ENCODE measurements around the gene TMPRSS12. TPM values are rescaled to one million over a fixed set of nuclear protein-coding genes. Genes with fewer than 3 reads are reported as not detected.
"Not testable (repeated sequence)": the region's sequence is repeated elsewhere in the genome, so short reads cannot be mapped to it uniquely, and the experiment has no call there.

Gene TMPRSS12
- total RNA-seq, 2 experiments from 2014 or later = not detected

- H3K27ac ChIP-seq (ENCODE audit: low read depth, low read length, poor library complexity, severe bottlenecking) = peak overlapping the region; percentile 99
- H4K20me1 ChIP-seq (ENCODE audit: insufficient read depth, low read length) = no peaks in the 10 kb centered on the region; the same call in 1 of the 2 replicates
- no peak overlapping the region; the same call in 1 of the 2 replicates for H2AFZ ChIP-seq (ENCODE audit: low read length)
- no peak for DNase-seq (ENCODE audit: low spot score)
- peaks cover 54% of the 10 kb centered on the region for H3K79me2 ChIP-seq (ENCODE audit: insufficient read depth, low read depth, low read length)
- H3K4me1 ChIP-seq (ENCODE audit: insufficient read depth, low read length, poor library complexity, severe bottlenecking) = peaks cover 61% of the 10 kb centered on the region
- ChIA-PET CTCF (ENCODE audit: unreplicated experiment) (no interaction called here), POLR2A (interaction anchor here (0.6 to 1.8 kb wide), 9 partner anchors 9 to 1320 kb away, joined by 3 to 8 read pairs (median 4); partner anchors contain the start of gene DAZAP2)
- H3K9me3 ChIP-seq (ENCODE audit: low read length) = no peaks in the 10 kb centered on the region
- TF ChIP-seq EZH2phosphoT487 (IDR thresholded peaks at IDR 0.05; ENCODE audit: borderline replicate concordance, low read depth, low read length) (no peak), CTCF (conservative IDR thresholded peaks at IDR 0.05; ENCODE audit: low read length) (no peak)
- H3K4me3 ChIP-seq (ENCODE audit: low read depth, low read length, poor library complexity, severe bottlenecking) = peak overlapping the region; percentile 82
- no peaks in the 10 kb centered on the region for H3K9me2 ChIP-seq (ENCODE audit: insufficient read depth, low read length)
- H3K36me3 ChIP-seq (ENCODE audit: insufficient read depth, low read length) = peaks cover 25% of the 10 kb centered on the region
- intact Hi-C loops (cut with micrococcal nuclease; ENCODE audit: unreplicated experiment) = loop anchor here (2.0 to 5.0 kb wide), 4 partner anchors 61 to 396 kb away; partner anchors contain the start of genes ATF1, BIN2 and SLC11A2
- BruUV-seq (replicated peaks) = no TSS peak
- H3K4me2 ChIP-seq (ENCODE audit: low read length) = peak overlapping the region; percentile 99
These were observed 83.2 kb downstream of the TMPRSS12 start for GRCh38 chr12:50925920-50926319.

- ChIA-PET POLR2A (interaction anchor here (0.6 to 0.7 kb wide), 7 partner anchors 8 to 1319 kb away, joined by 3 to 8 read pairs (median 3); no protein-coding TSS in a partner anchor), CTCF (ENCODE audit: unreplicated experiment) (no interaction called here)
- H3K4me3 ChIP-seq (ENCODE audit: low read depth, low read length, poor library complexity, severe bottlenecking) = peak overlapping the region; percentile 82
- peak overlapping the region; percentile 99 for H3K27ac ChIP-seq (ENCODE audit: low read depth, low read length, poor library complexity, severe bottlenecking)
- peaks cover 54% of the 10 kb centered on the region for H3K79me2 ChIP-seq (ENCODE audit: insufficient read depth, low read depth, low read length)
- H3K9me3 ChIP-seq (ENCODE audit: low read length) = no peaks in the 10 kb centered on the region
- no peak overlapping the region for H2AFZ ChIP-seq (ENCODE audit: low read length)
- peaks cover 30% of the 10 kb centered on the region for H3K36me3 ChIP-seq (ENCODE audit: insufficient read depth, low read length)
- H3K4me2 ChIP-seq (ENCODE audit: low read length) = peak overlapping the region; percentile 99
- peak; percentile 22 for DNase-seq (ENCODE audit: low spot score)
- intact Hi-C loops (cut with micrococcal nuclease; ENCODE audit: unreplicated experiment) = loop anchor here (5.0 kb wide), 1 partner anchor 396 kb away; the partner anchor contains the start of gene BIN2
- no TSS peak for BruUV-seq (replicated peaks)
- no peaks in the 10 kb centered on the region; the same call in 1 of the 2 replicates for H4K20me1 ChIP-seq (ENCODE audit: insufficient read depth, low read length)
- no peaks in the 10 kb centered on the region for H3K9me2 ChIP-seq (ENCODE audit: insufficient read depth, low read length)
- no peak for TF ChIP-seq CTCF (conservative IDR thresholded peaks at IDR 0.05; ENCODE audit: low read length)
- TF ChIP-seq EZH2phosphoT487 (IDR thresholded peaks at IDR 0.05; ENCODE audit: borderline replicate concordance, low read depth, low read length) = no peak
- peaks cover 56% of the 10 kb centered on the region for H3K4me1 ChIP-seq (ENCODE audit: insufficient read depth, low read length, poor library complexity, severe bottlenecking)
These were observed 83.7 kb downstream of the TMPRSS12 start for GRCh38 chr12:50926415-50926814.

- H3K4me3 ChIP-seq (ENCODE audit: low read depth, low read length, poor library complexity, severe bottlenecking) = peak overlapping the region; percentile 82
- peak overlapping the region; percentile 99 for H3K4me2 ChIP-seq (ENCODE audit: low read length)
- peak; percentile 31 for DNase-seq (ENCODE audit: low spot score)
- H3K9me2 ChIP-seq (ENCODE audit: insufficient read depth, low read length); BruUV-seq (replicated peaks); H3K9me3 ChIP-seq (ENCODE audit: low read length); H4K20me1 ChIP-seq (ENCODE audit: insufficient read depth, low read length); CTCF ChIA-PET (ENCODE audit: unreplicated experiment): not testable (repeated sequence)
- peak overlapping the region; percentile 99 for H3K27ac ChIP-seq (ENCODE audit: low read depth, low read length, poor library complexity, severe bottlenecking)
- peaks cover 51% of the 10 kb centered on the region for H3K4me1 ChIP-seq (ENCODE audit: insufficient read depth, low read length, poor library complexity, severe bottlenecking)
- peaks cover 54% of the 10 kb centered on the region for H3K79me2 ChIP-seq (ENCODE audit: insufficient read depth, low read depth, low read length)
- H2AFZ ChIP-seq (ENCODE audit: low read length) = peak overlapping the region; percentile 15; the same call in 1 of the 2 replicates
- intact Hi-C loops (cut with micrococcal nuclease; ENCODE audit: unreplicated experiment) = loop anchor here (1.0 to 5.0 kb wide), 2 partner anchors 102 to 395 kb away; partner anchors contain the start of gene BIN2
- peaks cover 35% of the 10 kb centered on the region for H3K36me3 ChIP-seq (ENCODE audit: insufficient read depth, low read length)
- POLR2A ChIA-PET = interaction anchor here (0.6 to 2.0 kb wide), 4 partner anchors 9 to 162 kb away, joined by 3 to 6 read pairs (median 3); no protein-coding TSS in a partner anchor
These were observed 84.2 kb downstream of the TMPRSS12 start for GRCh38 chr12:50926932-50927331.

All from OCI-LY7 (cell line).